Effector memory CD8-positive, alpha-beta T cell (primary cell): Measurements from ENCODE around the gene KLHL3.

ENCODE experiments used
- ATAC-seq: fragments of 150-1000 bp; cut with Tn5 transposase; replicated peaks from 2 replicates; pipeline ENCODE4 v1.10.0; 2021; ENCODE audit warnings: mild to moderate bottlenecking, moderate library complexity
- DNase-seq, 3 experiments: peaks; one replicate each; pipeline ENCODE4 v3.0.0; 2021
- H3K27ac Mint-ChIP-seq, 2 donors: one replicate each; pipeline ENCODE4 v1.8.0; 2022; ENCODE audit warnings: mild to moderate bottlenecking in 2 of 2, mixed read lengths in 2 of 2, moderate library complexity in 2 of 2
- H3K27me3 Mint-ChIP-seq, 2 donors: one replicate each; pipeline ENCODE4 v1.8.0; 2022; ENCODE audit warnings: mixed read lengths in 2 of 2
- H3K36me3 Mint-ChIP-seq: one replicate; pipeline ENCODE4 v1.8.0; 2022; ENCODE audit warnings: mild to moderate bottlenecking, moderate library complexity, mixed read lengths; ENCODE audit not compliant: insufficient read depth
- H3K4me1 Mint-ChIP-seq, 2 donors: one replicate each; pipeline ENCODE4 v1.8.0; 2022; ENCODE audit warnings: low read depth in 2 of 2, mixed read lengths in 2 of 2
- H3K4me3 Mint-ChIP-seq, 2 donors: one replicate each; pipeline ENCODE4 v1.8.0; 2022; ENCODE audit warnings: mild to moderate bottlenecking in 2 of 2, mixed read lengths in 2 of 2, moderate library complexity in 2 of 2
- H3K9me3 Mint-ChIP-seq, 2 donors: one replicate each; pipeline ENCODE4 v1.8.0; 2022; ENCODE audit warnings: mixed read lengths in 2 of 2

Gene KLHL3

GRCh38 chr5:137734962-137735554, 831 bp downstream of the KLHL3 start:
- H3K4me3 Mint-ChIP-seq = no peak overlapping the region
- peaks cover 3 to 15% of the 10 kb centered on the region in 2 donors for H3K4me1 Mint-ChIP-seq
- DNase-seq (no peak), ATAC-seq (peak; percentile 43)
- no peak overlapping the region for H3K27ac Mint-ChIP-seq
- H3K9me3 Mint-ChIP-seq = no peaks in the 10 kb centered on the region
- H3K36me3 Mint-ChIP-seq = no peaks in the 10 kb centered on the region
- H3K27me3 Mint-ChIP-seq = no peaks in the 10 kb centered on the region

- DNase-seq (no peak), ATAC-seq (no peak)
- no peak overlapping the region for H3K4me3 Mint-ChIP-seq
- peaks cover 3 to 15% of the 10 kb centered on the region in 2 donors for H3K4me1 Mint-ChIP-seq
- H3K27me3 Mint-ChIP-seq = no peaks in the 10 kb centered on the region
- H3K9me3 Mint-ChIP-seq = no peaks in the 10 kb centered on the region
- no peaks in the 10 kb centered on the region for H3K36me3 Mint-ChIP-seq
- no peak overlapping the region for H3K27ac Mint-ChIP-seq
Measured at GRCh38 chr5:137734331-137734730, 1.6 kb downstream of the KLHL3 start.

GRCh38 chr5:137733922-137734321, 2.0 kb downstream of the KLHL3 start:
- ATAC-seq (no peak), DNase-seq (no peak)
- Mint-ChIP-seq H3K27me3 (no peaks in the 10 kb centered on the region), H3K4me3 (no peak overlapping the region), H3K9me3 (no peaks in the 10 kb centered on the region), H3K4me1 (peaks cover 3 to 15% of the 10 kb centered on the region in 2 donors), H3K36me3 (no peaks in the 10 kb centered on the region), H3K27ac (no peak overlapping the region)

- DNase-seq (no peak), ATAC-seq (no peak)
- Mint-ChIP-seq H3K4me3 (no peak overlapping the region), H3K4me1 (peaks cover 3 to 13% of the 10 kb centered on the region in 2 donors), H3K36me3 (no peaks in the 10 kb centered on the region), H3K9me3 (no peaks in the 10 kb centered on the region), H3K27me3 (no peaks in the 10 kb centered on the region), H3K27ac (no peak overlapping the region)
Measured at GRCh38 chr5:137733006-137733405, 2.9 kb downstream of the KLHL3 start.

- Mint-ChIP-seq H3K27ac (no peak overlapping the region), H3K9me3 (no peaks in the 10 kb centered on the region)
Measured at GRCh38 chr5:137731176-137731575, 4.7 kb downstream of the KLHL3 start.

GRCh38 chr5:137730336-137730735, 5.6 kb downstream of the KLHL3 start:
- Mint-ChIP-seq H3K36me3 (no peaks in the 10 kb centered on the region), H3K4me1 (peaks cover 3 to 7% of the 10 kb centered on the region in 2 donors), H3K27me3 (no peaks in the 10 kb centered on the region), H3K4me3 (no peak overlapping the region), H3K9me3 (no peaks in the 10 kb centered on the region), H3K27ac (no peak overlapping the region)
- ATAC-seq = no peak
- no peak for DNase-seq

More at GRCh38 chr5:137731176-137731575, 4.7 kb downstream of the KLHL3 start:
- Mint-ChIP-seq H3K27me3 (no peaks in the 10 kb centered on the region), H3K4me1 (peaks cover 3 to 7% of the 10 kb centered on the region in 2 donors), H3K4me3 (no peak overlapping the region), H3K36me3 (no peaks in the 10 kb centered on the region)
- ATAC-seq (no peak), DNase-seq (no peak)

GRCh38 chr5:137728048-137728447, 7.8 kb downstream of the KLHL3 start:
- H3K27ac Mint-ChIP-seq = no peak overlapping the region
- no peaks in the 10 kb centered on the region for H3K36me3 Mint-ChIP-seq
- no peak for ATAC-seq
- DNase-seq = no peak
- H3K27me3 Mint-ChIP-seq = no peaks in the 10 kb centered on the region
- no peaks in the 10 kb centered on the region for H3K9me3 Mint-ChIP-seq
- H3K4me3 Mint-ChIP-seq = no peak overlapping the region
- no peaks in the 10 kb centered on the region for H3K4me1 Mint-ChIP-seq

GRCh38 chr5:137727623-137728022, 8.3 kb downstream of the KLHL3 start:
- no peaks in the 10 kb centered on the region for H3K9me3 Mint-ChIP-seq
- DNase-seq (no peak), ATAC-seq (no peak)
- no peak overlapping the region for H3K4me3 Mint-ChIP-seq
- H3K27me3 Mint-ChIP-seq = no peaks in the 10 kb centered on the region
- H3K27ac Mint-ChIP-seq = no peak overlapping the region
- H3K4me1 Mint-ChIP-seq = no peaks in the 10 kb centered on the region
- no peaks in the 10 kb centered on the region for H3K36me3 Mint-ChIP-seq

- no peaks in the 10 kb centered on the region for H3K27me3 Mint-ChIP-seq
- no peak overlapping the region for H3K27ac Mint-ChIP-seq
- ATAC-seq (no peak), DNase-seq (no peak)
- no peaks in the 10 kb centered on the region for H3K36me3 Mint-ChIP-seq
- H3K4me3 Mint-ChIP-seq = no peak overlapping the region
- peaks cover 0 to 3% of the 10 kb centered on the region in 2 donors for H3K4me1 Mint-ChIP-seq
- no peaks in the 10 kb centered on the region for H3K9me3 Mint-ChIP-seq
Measured at GRCh38 chr5:137724251-137724650, 11.6 kb downstream of the KLHL3 start.

- Mint-ChIP-seq H3K4me1 (peaks cover 0 to 3% of the 10 kb centered on the region in 2 donors), H3K4me3 (no peak overlapping the region), H3K9me3 (no peaks in the 10 kb centered on the region), H3K27me3 (no peaks in the 10 kb centered on the region), H3K36me3 (no peaks in the 10 kb centered on the region), H3K27ac (no peak overlapping the region)
- ATAC-seq (no peak), DNase-seq (no peak)
Measured at GRCh38 chr5:137718611-137719010, 17.3 kb downstream of the KLHL3 start.

GRCh38 chr5:137716337-137716736, 19.6 kb downstream of the KLHL3 start:
- H3K27me3 Mint-ChIP-seq = no peaks in the 10 kb centered on the region
- DNase-seq = no peak
- ATAC-seq = no peak
- H3K9me3 Mint-ChIP-seq = no peaks in the 10 kb centered on the region
- no peak overlapping the region for H3K27ac Mint-ChIP-seq
- no peak overlapping the region for H3K4me3 Mint-ChIP-seq
- H3K36me3 Mint-ChIP-seq = no peaks in the 10 kb centered on the region
- peaks cover 0 to 3% of the 10 kb centered on the region in 2 donors for H3K4me1 Mint-ChIP-seq

GRCh38 chr5:137715456-137715855, 20.4 kb downstream of the KLHL3 start:
- no peak overlapping the region for H3K4me3 Mint-ChIP-seq
- H3K9me3 Mint-ChIP-seq = no peaks in the 10 kb centered on the region
- H3K4me1 Mint-ChIP-seq = no peaks in the 10 kb centered on the region
- no peak for ATAC-seq
- no peak overlapping the region for H3K27ac Mint-ChIP-seq
- no peaks in the 10 kb centered on the region for H3K36me3 Mint-ChIP-seq
- no peaks in the 10 kb centered on the region for H3K27me3 Mint-ChIP-seq
- DNase-seq = no peak

- Mint-ChIP-seq H3K27me3 (no peaks in the 10 kb centered on the region), H3K4me1 (no peaks in the 10 kb centered on the region), H3K36me3 (no peaks in the 10 kb centered on the region), H3K4me3 (no peak overlapping the region), H3K27ac (no peak overlapping the region), H3K9me3 (no peaks in the 10 kb centered on the region)
- ATAC-seq = no peak
- no peak for DNase-seq
Measured at GRCh38 chr5:137714946-137715345, 20.9 kb downstream of the KLHL3 start.

- no peaks in the 10 kb centered on the region for H3K9me3 Mint-ChIP-seq
- no peaks in the 10 kb centered on the region for H3K27me3 Mint-ChIP-seq
- no peaks in the 10 kb centered on the region for H3K36me3 Mint-ChIP-seq
- no peak overlapping the region for H3K27ac Mint-ChIP-seq
- H3K4me3 Mint-ChIP-seq = no peak overlapping the region
- DNase-seq (no peak), ATAC-seq (no peak)
- H3K4me1 Mint-ChIP-seq = no peaks in the 10 kb centered on the region
Measured at GRCh38 chr5:137714494-137714893, 21.4 kb downstream of the KLHL3 start.
